ENCODE data around the gene PTPRT. TPM values are rescaled to one million over a fixed set of nuclear protein-coding genes. Genes with fewer than 3 reads are reported as not detected.

The PTPRT gene
- total and polyA plus RNA-seq, 2 of the 13 experiments (the other 11 are each of a cell fraction or from before 2014, with no cell fraction given) = under 0.01 to 0.09 TPM

DNA sequence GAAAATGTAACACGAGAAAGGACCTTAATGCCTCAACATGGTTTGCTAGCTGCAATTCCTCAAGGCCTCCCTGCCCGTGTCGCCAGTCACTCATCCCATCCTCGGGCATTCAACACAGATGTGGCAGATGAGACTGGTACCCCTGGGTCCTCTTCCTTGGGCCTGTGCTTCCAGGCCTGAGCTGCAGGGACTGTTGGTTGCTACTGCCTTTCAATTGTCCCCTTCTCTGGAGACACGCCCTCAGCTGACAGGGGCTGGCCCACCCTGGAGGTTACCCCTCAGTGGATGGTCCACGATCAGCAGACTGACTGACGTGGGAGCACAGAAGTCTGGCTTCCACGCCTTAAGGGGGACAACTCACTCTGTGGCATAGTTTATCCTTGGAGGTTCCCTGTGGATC, 1076.5 kb downstream of the PTPRT start:
- POLR2A ChIA-PET = no interaction called here
- no peak for ATAC-seq
- Histone ChIP-seq H3K4me2 (ENCODE audit: low read depth, low read length) (no peak overlapping the region), H4K20me1 (ENCODE audit: insufficient read depth, low read length) (no peaks in the 10 kb centered on the region), H3K79me2 (ENCODE audit: insufficient read depth, low read length) (no peaks in the 10 kb centered on the region), H2AFZ (ENCODE audit: low read length) (no peak overlapping the region), H3K9ac (ENCODE audit: insufficient read depth, low read depth, low read length) (no peak overlapping the region), H3K4me1 (ENCODE audit: insufficient read depth, low read length) (no peaks in the 10 kb centered on the region), H3K27ac (ENCODE audit: extremely low read length, insufficient read depth, low read length) (no peak overlapping the region), H3K36me3 (replicated peaks in 1 of 2; ENCODE audit: control insufficient read depth in 1 of 2, insufficient read depth in 2 of 2, low read length in 2 of 2) (no peaks in the 10 kb centered on the region), H3K4me3 (replicated peaks in 1 of 3; ENCODE audit: insufficient read depth in 1 of 3, low read depth in 2 of 3, low read length in 3 of 3) (no peak overlapping the region), H3K9me3 (ENCODE audit: low read length) (no peaks in the 10 kb centered on the region), H3K27me3 (ENCODE audit: control insufficient read depth in 1 of 2, insufficient read depth in 2 of 2, low read length in 2 of 2) (no peaks in the 10 kb centered on the region)
- DNase-seq (ENCODE audit: low spot score) = no peak
- CTCF ChIA-PET (ENCODE audit: low intra/inter-chr PET ratio, low total read pairs) = no interaction called here
- FAIRE-seq = no peak
- WGBS (ENCODE audit: low lambda C conversion rate) = 5% methylated on average over 8 of the region's 8 CpGs
- in situ Hi-C loops (cut with HindIII; ENCODE audit: extremely low pct_ligation_motif_present, low pct_unique_long_range_greater_than_20kb) (no loop called here), intact Hi-C loops (cut with micrococcal nuclease; ENCODE audit: unreplicated experiment) (no loop called here)
- BruUV-seq (replicated peaks) = no TSS peak
- TF ChIP-seq, protein P1, sequence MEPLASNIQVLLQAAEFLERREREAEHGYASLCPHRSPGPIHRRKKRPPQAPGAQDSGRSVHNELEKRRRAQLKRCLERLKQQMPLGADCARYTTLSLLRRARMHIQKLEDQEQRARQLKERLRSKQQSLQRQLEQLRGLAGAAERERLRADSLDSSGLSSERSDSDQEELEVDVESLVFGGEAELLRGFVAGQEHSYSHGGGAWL (CRISPR knock-in tag; IDR thresholded peaks at IDR 0.05) = no peak
- TF ChIP-seq ZSCAN9 (CRISPR knock-in tag; IDR thresholded peaks at IDR 0.05; ENCODE audit: borderline replicate concordance) (no peak), GPN1 (CRISPR knock-in tag; IDR thresholded peaks at IDR 0.05; ENCODE audit: borderline replicate concordance) (no peak), GTF3A (CRISPR knock-in tag; conservative IDR thresholded peaks at IDR 0.05) (no peak), ZNF230 (CRISPR knock-in tag; IDR thresholded peaks at IDR 0.05) (no peak), PLRG1 (conservative IDR thresholded peaks at IDR 0.05) (no peak), SOX5 (CRISPR knock-in tag; IDR thresholded peaks at IDR 0.05; ENCODE audit: borderline replicate concordance) (no peak), SIN3B (IDR thresholded peaks at IDR 0.05; ENCODE audit: low read length) (no peak), ZNF432 (CRISPR knock-in tag; IDR thresholded peaks at IDR 0.05; ENCODE audit: borderline replicate concordance) (no peak), RARG (CRISPR knock-in tag; IDR thresholded peaks at IDR 0.05; ENCODE audit: low read depth) (no peak), HMG20A (CRISPR knock-in tag; IDR thresholded peaks at IDR 0.05; ENCODE audit: borderline replicate concordance) (no peak)
- TF ChIP-seq, protein P2, sequence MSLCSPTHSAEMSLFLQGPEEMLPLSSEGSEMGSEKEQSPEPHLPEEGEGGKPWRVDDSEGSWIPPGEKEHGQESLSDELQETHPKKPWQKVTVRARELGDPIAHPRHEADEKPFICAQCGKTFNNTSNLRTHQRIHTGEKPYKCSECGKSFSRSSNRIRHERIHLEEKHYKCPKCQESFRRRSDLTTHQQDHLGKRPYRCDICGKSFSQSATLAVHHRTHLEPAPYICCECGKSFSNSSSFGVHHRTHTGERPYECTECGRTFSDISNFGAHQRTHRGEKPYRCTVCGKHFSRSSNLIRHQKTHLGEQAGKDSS (CRISPR knock-in tag; IDR thresholded peaks at IDR 0.05; ENCODE audit: borderline replicate concordance, low read depth) = no peak
- TF ChIP-seq, protein P3, sequence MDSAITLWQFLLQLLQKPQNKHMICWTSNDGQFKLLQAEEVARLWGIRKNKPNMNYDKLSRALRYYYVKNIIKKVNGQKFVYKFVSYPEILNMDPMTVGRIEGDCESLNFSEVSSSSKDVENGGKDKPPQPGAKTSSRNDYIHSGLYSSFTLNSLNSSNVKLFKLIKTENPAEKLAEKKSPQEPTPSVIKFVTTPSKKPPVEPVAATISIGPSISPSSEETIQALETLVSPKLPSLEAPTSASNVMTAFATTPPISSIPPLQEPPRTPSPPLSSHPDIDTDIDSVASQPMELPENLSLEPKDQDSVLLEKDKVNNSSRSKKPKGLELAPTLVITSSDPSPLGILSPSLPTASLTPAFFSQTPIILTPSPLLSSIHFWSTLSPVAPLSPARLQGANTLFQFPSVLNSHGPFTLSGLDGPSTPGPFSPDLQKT (CRISPR knock-in tag; IDR thresholded peaks at IDR 0.05; ENCODE audit: borderline replicate concordance) = no peak
- TF ChIP-seq, protein P4, sequence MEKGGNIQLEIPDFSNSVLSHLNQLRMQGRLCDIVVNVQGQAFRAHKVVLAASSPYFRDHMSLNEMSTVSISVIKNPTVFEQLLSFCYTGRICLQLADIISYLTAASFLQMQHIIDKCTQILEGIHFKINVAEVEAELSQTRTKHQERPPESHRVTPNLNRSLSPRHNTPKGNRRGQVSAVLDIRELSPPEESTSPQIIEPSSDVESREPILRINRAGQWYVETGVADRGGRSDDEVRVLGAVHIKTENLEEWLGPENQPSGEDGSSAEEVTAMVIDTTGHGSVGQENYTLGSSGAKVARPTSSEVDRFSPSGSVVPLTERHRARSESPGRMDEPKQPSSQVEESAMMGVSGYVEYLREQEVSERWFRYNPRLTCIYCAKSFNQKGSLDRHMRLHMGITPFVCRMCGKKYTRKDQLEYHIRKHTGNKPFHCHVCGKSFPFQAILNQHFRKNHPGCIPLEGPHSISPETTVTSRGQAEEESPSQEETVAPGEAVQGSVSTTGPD (CRISPR knock-in tag; IDR thresholded peaks at IDR 0.05) = no peak
- TF ChIP-seq, protein P5, sequence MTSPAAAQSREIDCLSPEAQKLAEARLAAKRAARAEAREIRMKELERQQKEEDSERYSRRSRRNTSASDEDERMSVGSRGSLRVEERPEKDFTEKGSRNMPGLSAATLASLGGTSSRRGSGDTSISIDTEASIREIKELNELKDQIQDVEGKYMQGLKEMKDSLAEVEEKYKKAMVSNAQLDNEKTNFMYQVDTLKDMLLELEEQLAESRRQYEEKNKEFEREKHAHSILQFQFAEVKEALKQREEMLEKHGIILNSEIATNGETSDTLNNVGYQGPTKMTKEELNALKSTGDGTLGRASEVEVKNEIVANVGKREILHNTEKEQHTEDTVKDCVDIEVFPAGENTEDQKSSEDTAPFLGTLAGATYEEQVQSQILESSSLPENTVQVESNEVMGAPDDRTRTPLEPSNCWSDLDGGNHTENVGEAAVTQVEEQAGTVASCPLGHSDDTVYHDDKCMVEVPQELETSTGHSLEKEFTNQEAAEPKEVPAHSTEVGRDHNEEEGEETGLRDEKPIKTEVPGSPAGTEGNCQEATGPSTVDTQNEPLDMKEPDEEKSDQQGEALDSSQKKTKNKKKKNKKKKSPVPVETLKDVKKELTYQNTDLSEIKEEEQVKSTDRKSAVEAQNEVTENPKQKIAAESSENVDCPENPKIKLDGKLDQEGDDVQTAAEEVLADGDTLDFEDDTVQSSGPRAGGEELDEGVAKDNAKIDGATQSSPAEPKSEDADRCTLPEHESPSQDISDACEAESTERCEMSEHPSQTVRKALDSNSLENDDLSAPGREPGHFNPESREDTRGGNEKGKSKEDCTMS (CRISPR knock-in tag; conservative IDR thresholded peaks at IDR 0.05) = no peak
- TF ChIP-seq, protein P6, sequence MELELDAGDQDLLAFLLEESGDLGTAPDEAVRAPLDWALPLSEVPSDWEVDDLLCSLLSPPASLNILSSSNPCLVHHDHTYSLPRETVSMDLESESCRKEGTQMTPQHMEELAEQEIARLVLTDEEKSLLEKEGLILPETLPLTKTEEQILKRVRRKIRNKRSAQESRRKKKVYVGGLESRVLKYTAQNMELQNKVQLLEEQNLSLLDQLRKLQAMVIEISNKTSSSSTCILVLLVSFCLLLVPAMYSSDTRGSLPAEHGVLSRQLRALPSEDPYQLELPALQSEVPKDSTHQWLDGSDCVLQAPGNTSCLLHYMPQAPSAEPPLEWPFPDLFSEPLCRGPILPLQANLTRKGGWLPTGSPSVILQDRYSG (CRISPR knock-in tag; IDR thresholded peaks at IDR 0.05) = no peak
- TF ChIP-seq, protein P7, sequence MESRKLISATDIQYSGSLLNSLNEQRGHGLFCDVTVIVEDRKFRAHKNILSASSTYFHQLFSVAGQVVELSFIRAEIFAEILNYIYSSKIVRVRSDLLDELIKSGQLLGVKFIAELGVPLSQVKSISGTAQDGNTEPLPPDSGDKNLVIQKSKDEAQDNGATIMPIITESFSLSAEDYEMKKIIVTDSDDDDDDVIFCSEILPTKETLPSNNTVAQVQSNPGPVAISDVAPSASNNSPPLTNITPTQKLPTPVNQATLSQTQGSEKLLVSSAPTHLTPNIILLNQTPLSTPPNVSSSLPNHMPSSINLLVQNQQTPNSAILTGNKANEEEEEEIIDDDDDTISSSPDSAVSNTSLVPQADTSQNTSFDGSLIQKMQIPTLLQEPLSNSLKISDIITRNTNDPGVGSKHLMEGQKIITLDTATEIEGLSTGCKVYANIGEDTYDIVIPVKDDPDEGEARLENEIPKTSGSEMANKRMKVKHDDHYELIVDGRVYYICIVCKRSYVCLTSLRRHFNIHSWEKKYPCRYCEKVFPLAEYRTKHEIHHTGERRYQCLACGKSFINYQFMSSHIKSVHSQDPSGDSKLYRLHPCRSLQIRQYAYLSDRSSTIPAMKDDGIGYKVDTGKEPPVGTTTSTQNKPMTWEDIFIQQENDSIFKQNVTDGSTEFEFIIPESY (CRISPR knock-in tag; IDR thresholded peaks at IDR 0.05) = no peak
